ENCODE data around the gene FAM81B. TPM values are rescaled to one million over a fixed set of nuclear protein-coding genes. Genes with fewer than 3 reads are reported as not detected.
"Not testable (repeated sequence)": the region's sequence is repeated elsewhere in the genome, so short reads cannot be mapped to it uniquely, and the experiment has no call there.

FAM81B gene
- total and polyA plus RNA-seq, 8 donors = 0.48 TPM; not detected in 7

- no peak overlapping the region for H3K4me3 ChIP-seq
- H3K27ac ChIP-seq = no peak overlapping the region
- H3K27me3 ChIP-seq = no peaks in the 10 kb centered on the region
- intact Hi-C loops (cut with DNase I; ENCODE audit: low total_unique reads) = no loop called here
- no peaks in the 10 kb centered on the region for H3K9me3 ChIP-seq
- peak in 1 of 2 donors; percentile 9 for DNase-seq
- TF ChIP-seq POLR2A (IDR thresholded peaks at IDR 0.05) (no peak), POLR2AphosphoS5 (IDR thresholded peaks at IDR 0.05) (no peak), EP300 (IDR thresholded peaks at IDR 0.05) (no peak)
- TF ChIP-seq, protein P1, sequence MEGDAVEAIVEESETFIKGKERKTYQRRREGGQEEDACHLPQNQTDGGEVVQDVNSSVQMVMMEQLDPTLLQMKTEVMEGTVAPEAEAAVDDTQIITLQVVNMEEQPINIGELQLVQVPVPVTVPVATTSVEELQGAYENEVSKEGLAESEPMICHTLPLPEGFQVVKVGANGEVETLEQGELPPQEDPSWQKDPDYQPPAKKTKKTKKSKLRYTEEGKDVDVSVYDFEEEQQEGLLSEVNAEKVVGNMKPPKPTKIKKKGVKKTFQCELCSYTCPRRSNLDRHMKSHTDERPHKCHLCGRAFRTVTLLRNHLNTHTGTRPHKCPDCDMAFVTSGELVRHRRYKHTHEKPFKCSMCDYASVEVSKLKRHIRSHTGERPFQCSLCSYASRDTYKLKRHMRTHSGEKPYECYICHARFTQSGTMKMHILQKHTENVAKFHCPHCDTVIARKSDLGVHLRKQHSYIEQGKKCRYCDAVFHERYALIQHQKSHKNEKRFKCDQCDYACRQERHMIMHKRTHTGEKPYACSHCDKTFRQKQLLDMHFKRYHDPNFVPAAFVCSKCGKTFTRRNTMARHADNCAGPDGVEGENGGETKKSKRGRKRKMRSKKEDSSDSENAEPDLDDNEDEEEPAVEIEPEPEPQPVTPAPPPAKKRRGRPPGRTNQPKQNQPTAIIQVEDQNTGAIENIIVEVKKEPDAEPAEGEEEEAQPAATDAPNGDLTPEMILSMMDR (IDR thresholded peaks at IDR 0.05) = no peak
- no peaks in the 10 kb centered on the region for H3K36me3 ChIP-seq
- WGBS, 5 donors = 39 to 60% (median 52%) methylated on average over 3 of the region's 3 CpGs
- peaks cover 0 to 9% (median 0%) of the 10 kb centered on the region in 4 donors for H3K4me1 ChIP-seq
Measured at GRCh38 chr5:95352691-95353090, 38.5 kb upstream of the FAM81B start.

GRCh38 chr5:95358320-95358719 is 32.8 kb upstream of the FAM81B start:
- intact Hi-C loops (cut with DNase I; ENCODE audit: low total_unique reads) = no loop called here
- 63 to 78% (median 69%) methylated on average over 2 of the region's 2 CpGs for WGBS, 5 donors
- H3K9me3 ChIP-seq = peaks cover 0 to 4% (median 0%) of the 10 kb centered on the region in 4 donors

GRCh38 chr5:95358848-95359247 is 32.3 kb upstream of the FAM81B start:
- Histone ChIP-seq H3K27me3 (no peaks in the 10 kb centered on the region), H3K36me3 (no peaks in the 10 kb centered on the region), H3K9me3 (peaks cover 0 to 9% (median 2%) of the 10 kb centered on the region in 4 donors), H3K4me3 (no peak overlapping the region), H3K4me1 (no peaks in the 10 kb centered on the region), H3K27ac (no peak overlapping the region)
- DNase-seq = no peak
- 45 to 56% (median 48%) methylated on average over 2 of the region's 2 CpGs for WGBS, 5 donors
- intact Hi-C loops (cut with DNase I; ENCODE audit: low total_unique reads) = no loop called here
- no peak for TF ChIP-seq EP300 (IDR thresholded peaks at IDR 0.05)

More at GRCh38 chr5:95358320-95358719, 32.8 kb upstream of the FAM81B start:
- TF ChIP-seq POLR2AphosphoS5 (IDR thresholded peaks at IDR 0.05) (no peak), POLR2A (IDR thresholded peaks at IDR 0.05) (no peak), EP300 (IDR thresholded peaks at IDR 0.05) (no peak)
- TF ChIP-seq, protein P1 (IDR thresholded peaks at IDR 0.05) = no peak
- Histone ChIP-seq H3K4me1 (peaks cover 0 to 3% (median 0%) of the 10 kb centered on the region in 4 donors), H3K4me3 (no peak overlapping the region), H3K27ac (no peak overlapping the region), H3K27me3 (no peaks in the 10 kb centered on the region), H3K36me3 (no peaks in the 10 kb centered on the region)
- no peak for DNase-seq

DNA sequence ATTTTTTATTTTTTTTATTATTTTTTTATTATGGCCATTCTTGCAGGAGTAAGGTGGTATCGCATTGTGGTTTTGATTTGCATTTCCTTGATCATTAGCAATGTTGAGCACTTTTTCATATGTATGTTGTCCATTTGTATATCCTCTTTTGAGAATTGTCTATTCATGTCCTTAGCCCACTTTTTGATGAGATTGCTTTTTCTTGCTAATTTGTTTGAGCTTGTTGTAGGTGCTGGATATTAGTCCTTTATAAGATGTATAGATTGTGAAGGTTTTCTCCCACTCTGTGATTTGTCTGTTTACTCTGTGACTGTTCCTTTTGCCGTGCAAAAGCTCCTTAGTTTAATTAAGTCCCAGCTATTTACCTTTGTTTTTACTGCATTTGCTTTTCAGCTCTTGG is 30.5 kb upstream of the FAM81B start:
- H3K36me3 ChIP-seq; H3K4me1 ChIP-seq; H3K4me3 ChIP-seq; H3K27ac ChIP-seq; H3K27me3 ChIP-seq; intact Hi-C loops (cut with DNase I; ENCODE audit: low total_unique reads); DNase-seq: not testable (repeated sequence)
- H3K9me3 ChIP-seq = peaks cover 0 to 26% (median 13%) of the 10 kb centered on the region in 4 donors
- 62 to 76% (median 66%) methylated on average over 2 of the region's 2 CpGs for WGBS, 5 donors

DNA sequence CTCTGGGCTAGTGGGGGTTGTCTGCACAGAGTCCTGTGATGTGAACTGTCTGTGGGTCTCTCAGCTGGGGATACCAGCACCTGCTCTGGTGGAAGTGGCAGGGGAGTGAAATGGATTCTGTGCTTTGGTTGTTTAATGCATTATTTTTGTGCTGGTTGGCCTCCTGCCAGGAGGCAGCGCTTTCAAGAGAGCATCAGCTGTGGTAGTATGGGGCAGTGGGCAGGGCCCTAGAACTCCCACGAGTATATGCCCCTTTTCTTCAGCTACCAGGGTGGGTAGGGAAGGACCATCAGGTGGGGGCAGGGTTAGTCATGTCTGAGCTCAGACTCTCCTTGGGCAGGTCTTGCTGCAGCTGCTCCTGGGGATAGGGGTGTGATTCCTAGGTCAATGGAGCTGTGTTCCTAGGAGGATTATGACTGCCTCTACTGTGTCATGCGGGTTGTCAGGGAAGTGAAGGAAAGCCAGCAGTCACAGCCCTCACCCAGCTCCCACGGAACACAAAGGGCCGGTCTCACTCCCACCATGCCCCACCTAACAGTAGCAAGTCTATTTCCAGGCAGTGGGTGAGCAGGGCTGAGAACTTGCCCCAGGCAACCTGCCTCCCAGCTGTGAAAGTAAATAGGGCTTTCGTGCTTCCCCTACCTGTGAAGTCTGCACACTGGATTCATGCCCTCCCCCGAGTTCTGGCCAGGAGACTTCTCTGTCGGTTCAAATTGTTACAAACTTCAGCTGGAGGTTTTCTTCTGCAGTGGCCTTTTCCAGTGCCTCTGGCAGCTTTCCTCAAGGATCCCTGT is 25.7 kb upstream of the FAM81B start:
- DNase-seq = no peak
- H3K36me3 ChIP-seq = no peaks in the 10 kb centered on the region
- intact Hi-C loops (cut with DNase I; ENCODE audit: low total_unique reads) = no loop called here
- TF ChIP-seq POLR2A (IDR thresholded peaks at IDR 0.05) (no peak), POLR2AphosphoS5 (IDR thresholded peaks at IDR 0.05) (no peak), EP300 (IDR thresholded peaks at IDR 0.05) (no peak)
- TF ChIP-seq, protein P1 (IDR thresholded peaks at IDR 0.05) = no peak
- H3K4me1 ChIP-seq = no peaks in the 10 kb centered on the region
- no peak overlapping the region for H3K27ac ChIP-seq
- WGBS, 5 donors = 63 to 82% (median 76%) methylated on average over 4 to 8 of the region's 8 CpGs
- peaks cover 0 to 26% (median 13%) of the 10 kb centered on the region in 4 donors for H3K9me3 ChIP-seq
- no peak overlapping the region for H3K4me3 ChIP-seq
- H3K27me3 ChIP-seq = no peaks in the 10 kb centered on the region
